ENCODE data around the gene HOXD12.

Gene HOXD12

DNA sequence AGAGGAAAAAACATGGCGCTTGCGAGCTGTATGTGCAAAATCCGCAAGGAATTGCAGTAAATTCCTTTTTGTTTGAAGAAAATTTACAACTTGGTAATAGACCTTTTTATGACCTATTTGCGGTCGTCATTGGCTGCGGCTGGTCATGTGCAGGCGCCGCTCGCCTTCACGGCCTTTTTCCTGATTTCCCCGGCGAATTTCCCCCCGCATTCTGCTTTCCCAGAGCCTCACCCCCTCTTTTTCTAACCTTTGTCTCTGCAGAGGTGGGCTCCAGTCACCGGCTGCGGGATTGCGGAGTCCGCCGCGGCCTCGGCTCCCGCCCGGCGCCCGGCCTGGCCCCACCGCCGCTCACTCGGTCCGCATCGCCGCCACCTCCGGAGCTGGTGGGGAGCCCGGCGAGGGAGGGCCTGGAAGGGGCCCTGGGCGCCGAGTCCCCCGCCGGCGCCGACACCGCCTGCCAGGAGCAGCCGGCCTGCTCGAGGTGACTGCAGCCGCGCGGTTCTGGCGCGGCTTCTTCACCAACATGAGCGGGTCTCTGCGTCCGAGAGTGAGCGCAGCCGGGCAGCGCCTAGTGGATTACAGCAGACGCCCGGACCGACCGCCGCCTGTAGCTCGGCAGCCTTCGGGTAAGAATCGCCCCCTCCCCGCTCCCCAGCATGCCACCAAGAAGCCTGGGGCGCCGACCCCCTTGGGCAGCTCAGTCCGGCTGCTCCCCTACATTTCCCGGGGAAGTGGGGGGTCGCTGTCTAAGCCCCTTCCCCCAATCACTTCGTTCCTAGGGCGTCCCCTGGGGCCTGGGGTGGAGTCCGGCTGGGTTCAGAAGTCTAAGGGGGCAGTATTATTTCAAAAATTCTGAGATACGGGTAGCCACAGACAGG is 37.0 kb downstream of the HOXD12 start:
- DNase-seq, result no peak

DNA sequence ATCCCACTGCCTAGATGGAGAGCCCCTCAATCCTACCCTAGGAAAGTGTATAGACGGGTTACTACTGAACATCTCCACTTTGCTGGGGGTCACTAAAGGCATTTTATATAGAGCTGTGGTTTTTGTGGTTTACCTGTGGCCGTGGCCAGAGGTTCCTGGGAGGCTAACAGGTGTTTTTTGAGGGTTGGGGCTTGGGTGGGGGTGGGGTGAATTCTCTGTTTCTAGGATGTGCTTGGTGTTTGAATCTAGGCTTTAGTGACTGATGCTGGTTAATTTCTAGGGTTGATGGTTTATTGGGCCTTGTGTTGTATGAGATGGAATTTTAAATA is 37.6 kb downstream of the HOXD12 start:
- no peak for DNase-seq

DNA sequence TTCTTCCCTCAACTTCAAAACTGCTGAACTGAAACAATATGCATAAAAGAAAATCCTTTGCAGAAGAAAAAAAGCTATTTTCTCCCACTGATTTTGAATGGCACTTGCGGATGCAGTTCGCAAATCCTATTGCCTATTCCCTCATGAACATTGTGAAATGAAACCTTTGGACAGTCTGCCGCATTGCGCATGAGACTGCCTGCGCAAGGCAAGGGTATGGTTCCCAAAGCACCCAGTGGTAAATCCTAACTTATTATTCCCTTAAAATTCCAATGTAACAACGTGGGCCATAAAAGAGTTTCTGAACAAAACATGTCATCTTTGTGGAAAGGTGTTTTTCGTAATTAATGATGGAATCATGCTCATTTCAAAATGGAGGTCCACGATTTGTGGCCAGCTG is 38.3 kb downstream of the HOXD12 start:
- no peak for DNase-seq

- no peak for DNase-seq
Observed at GRCh38 chr2:176138526-176138922, 38.9 kb downstream of the HOXD12 start.

DNA sequence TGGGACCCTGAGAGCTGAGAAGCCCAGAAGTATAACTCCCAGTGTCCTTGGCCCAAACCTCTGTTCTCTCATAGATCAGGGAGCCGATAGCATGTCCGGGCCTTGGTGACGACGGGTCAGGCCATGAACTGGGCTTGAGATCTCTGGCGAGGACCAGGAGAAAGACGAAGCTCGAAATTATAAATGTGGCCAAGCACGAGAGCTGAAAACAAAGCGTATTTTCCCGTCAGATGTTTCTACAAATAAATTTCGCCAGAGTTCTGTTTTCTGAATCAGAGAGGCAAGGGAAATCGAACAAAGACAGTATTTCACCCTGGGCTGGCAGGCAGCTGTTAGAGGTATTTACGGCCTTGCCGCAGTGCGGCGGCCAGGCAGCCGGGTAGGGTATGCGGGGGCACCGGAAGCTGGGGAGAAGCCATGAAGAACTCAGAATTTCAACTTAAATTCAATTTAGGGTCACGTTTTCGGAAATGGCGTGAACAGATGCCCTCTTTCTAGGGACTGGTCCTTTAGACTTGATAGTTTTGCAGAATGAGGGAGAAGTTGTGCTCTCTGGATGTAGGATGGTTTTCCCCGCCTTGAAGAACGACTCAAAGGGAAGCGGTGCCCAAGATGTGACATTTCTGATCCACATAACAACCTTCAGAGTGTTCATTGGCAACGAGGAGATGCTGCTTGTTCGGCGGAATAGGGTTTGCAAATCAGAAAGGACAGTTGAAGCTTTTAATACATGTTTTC is 39.5 kb downstream of the HOXD12 start:
- no peak for DNase-seq

DNA sequence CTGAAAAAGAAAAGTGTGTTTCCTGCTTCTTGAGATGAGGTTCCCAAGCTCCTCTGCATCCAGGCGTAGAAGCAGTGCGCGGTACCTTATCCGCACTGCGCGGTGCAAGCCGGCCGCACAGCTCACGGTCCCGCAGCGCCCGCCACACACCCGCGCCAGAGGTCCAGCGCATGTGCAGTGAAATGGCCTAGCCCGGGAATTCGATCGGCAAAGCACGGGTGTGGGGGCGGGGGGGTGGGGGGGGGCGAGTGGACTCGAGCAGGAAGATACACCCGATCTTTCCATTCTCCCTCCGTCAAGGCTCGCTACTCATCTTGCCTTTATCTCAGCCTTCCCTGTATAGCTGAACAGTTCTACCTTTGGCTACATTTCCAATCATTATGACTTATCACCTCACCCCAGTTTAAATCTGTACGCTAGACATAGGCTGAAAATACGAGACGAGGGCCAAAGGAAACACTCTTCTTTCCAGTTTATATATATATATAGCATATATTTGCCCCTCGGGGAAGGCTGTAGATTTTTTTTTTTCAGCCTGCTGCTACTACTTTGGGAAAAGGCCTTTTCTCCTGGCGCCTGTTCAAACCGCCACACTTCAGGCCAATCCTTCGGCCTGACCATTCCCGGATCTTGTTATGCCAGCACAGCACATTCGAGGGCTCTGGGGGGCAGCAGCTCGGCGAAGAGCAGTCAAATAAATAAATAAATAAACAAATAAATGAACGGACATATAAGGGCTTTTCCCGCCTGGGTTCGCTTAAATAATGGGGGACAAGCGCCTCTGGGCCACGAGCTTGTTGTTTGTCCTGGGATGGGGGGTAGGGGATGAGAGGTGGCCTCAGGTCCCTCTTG is 40.3 kb downstream of the HOXD12 start:
- DNase-seq, result no peak

GRCh38 chr2:176140513-176141317 is 41.1 kb downstream of the HOXD12 start:
- no peak for DNase-seq

DNA sequence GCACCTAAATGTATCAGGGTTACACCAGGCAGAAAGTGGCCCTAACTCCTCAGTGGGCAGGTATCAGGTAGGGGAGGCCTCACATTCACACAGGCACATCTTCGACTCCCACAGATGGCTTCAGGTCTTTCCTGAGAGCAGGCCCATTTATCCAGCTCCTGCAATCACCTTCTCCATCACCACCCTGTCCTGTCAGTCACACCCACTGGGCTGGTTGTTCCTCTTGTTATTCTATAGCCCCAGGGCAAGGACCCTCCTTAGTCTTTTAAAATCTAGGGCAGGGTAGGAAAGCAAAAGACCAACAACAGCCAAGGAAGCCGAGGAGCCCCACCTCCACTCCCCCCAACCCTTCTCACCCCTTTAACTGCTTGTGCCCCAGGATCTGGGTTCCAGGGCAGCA is 42.7 kb downstream of the HOXD12 start:
- DNase-seq, result no peak

GRCh38 chr2:176145085-176145969 is 45.7 kb downstream of the HOXD12 start:
- DNase-seq, result no peak

GRCh38 chr2:176146101-176146500 is 46.5 kb downstream of the HOXD12 start:
- DNase-seq, result no peak

- no peak for DNase-seq
Observed at GRCh38 chr2:176146645-176147044, 47.0 kb downstream of the HOXD12 start.

DNA sequence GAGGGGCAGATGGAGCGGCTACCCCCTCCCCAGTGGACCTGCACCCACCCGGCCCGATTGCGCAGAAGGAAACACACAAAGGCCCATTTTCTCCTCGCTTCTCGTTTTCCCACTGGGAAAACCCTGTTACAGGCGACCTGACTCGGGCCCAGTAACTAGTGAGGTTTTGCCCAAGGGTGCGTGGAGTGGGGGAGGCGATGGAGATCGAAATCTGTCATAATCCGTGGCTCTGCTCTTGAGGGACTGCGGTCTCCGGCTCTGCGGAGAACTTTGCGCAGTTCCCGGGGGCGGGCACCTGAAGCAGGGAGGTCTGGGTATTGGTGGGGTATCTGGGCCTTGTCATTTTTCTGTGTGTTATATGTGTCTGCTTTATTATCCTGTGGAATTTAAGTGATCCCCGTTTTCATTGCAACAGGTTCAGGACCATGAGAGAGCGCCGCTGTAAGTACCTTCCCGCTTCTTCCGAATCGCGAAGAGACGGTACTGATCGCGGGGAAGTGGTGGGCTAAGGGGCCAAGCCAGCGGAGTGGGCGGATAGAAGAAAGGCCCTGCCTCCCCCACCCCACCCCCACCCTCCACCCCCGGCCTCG is 47.7 kb downstream of the HOXD12 start:
- DNase-seq, result no peak

DNA sequence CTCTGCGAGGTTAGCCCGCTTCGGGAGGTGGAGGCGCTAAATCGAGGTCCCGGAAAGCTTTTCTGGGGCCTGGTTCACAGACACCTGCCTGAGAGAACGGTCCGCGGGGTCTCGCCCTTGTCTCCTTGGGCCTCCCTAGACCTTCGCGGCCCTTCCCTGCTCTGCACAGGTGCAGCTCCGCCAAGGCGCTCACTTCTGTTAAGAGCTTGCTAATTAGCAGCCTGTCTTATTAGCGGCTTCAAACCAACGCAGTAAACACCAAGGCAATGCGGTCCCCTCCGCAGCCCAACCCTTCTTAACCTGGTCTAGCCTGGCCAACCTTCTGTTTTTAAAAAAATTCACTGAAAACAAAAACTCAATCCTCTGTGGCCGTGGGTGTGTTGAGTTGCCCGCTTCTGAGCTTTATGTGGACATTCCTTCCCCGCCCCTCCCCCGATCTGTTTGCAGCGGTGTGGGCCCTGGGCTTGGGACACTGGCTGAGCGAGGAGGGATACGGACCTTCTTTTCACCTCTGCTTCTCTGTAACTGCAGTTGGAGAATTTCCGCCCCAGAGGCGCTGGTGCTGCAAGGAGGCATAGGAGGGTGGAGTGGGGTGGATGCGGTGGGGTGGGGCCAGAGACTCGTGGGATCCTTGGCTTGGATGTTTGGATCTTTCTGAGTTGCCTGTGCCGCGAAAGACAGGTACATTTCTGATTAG is 48.4 kb downstream of the HOXD12 start:
- no peak for DNase-seq

DNA sequence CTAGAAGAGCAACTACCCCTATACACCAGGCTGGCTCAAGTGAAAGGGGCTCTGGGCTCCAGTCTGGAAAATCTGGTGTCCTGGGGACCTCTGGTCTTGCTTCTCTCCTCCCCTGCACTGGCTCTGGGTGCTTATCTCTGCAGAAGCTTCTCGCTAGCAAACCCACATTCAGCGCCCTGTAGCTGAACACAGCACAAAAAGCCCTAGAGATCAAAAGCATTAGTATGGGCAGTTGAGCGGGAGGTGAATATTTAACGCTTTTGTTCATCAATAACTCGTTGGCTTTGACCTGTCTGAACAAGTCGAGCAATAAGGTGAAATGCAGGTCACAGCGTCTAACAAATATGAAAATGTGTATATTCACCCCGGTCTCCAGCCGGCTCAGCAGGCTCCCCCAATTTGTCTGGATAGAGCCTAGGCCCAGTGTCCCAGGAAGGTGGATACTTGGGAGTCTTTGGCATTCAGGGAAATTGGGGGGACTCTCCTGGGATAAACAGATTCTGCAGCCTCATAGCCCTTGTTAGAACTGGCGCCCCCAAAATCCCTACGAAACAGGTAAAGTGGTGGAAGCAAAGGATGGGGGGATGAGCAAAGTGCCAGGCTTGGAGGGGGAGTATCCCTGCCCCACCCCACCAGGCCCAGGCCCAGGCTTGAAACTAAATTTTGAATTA is 49.3 kb downstream of the HOXD12 start:
- DNase-seq, result no peak

- no peak for DNase-seq
Observed at GRCh38 chr2:176149481-176149938, 49.9 kb downstream of the HOXD12 start.

DNA sequence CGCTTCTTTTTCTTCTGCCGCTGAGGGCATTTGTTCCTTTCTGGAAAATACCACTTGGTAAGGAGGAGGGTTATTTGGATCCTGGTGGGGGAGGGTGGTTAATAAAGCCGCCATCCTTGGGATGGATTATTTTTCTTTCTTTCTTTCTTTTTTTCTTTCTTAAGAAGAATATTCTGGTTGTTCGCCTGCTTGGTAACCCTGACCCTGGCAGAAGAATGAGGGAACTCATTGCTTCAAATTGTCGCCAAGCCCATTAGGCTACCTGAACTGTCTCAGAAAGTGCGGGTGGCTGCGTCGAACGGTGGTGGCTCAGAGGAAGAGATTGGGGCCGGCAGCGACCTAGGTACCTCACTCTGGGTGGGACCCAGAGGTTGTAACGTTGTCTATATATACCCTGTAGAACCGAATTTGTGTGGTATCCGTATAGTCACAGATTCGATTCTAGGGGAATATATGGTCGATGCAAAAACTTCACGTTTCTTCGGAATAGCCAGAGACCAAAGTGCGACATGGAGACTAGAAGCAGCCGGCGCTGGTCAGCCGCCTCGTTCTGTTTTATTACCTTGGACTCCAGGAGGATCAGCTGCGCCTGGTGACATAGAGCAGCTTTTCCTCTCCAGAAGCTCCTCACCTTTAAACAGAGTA is 50.5 kb downstream of the HOXD12 start:
- DNase-seq, result no peak

GRCh38 chr2:176150584-176151441 is 51.2 kb downstream of the HOXD12 start:
- DNase-seq, result no peak

Data from SHP77 treated with DMSO at 0.1 percent for 48 hours (cell line).